Mesendoderm (in vitro differentiated cells): Measurements from ENCODE around the gene GLDC.

Experiments
- DNase-seq: peaks from one replicate; pipeline ENCODE4 v3.0.0; 2013
- H2AK5ac ChIP-seq: 2 replicates; pipeline ENCODE4 v1.6.1; 2013; ENCODE audit warnings: low read length, inconsistent platforms
- H2BK120ac ChIP-seq: 2 replicates; pipeline ENCODE4 v1.6.1; 2013; ENCODE audit warnings: low read depth, mild to moderate bottlenecking, low read length, moderate library complexity, mixed read lengths
- H2BK15ac ChIP-seq: replicated peaks from 2 replicates; pipeline ENCODE4 v1.6.1; 2013; ENCODE audit warnings: low read depth, mild to moderate bottlenecking, moderate library complexity
- H2BK5ac ChIP-seq: 2 replicates; pipeline ENCODE4 v1.6.1; 2013; ENCODE audit warnings: low read length, inconsistent platforms
- H3K18ac ChIP-seq: 2 replicates; pipeline ENCODE4 v1.6.1; 2013; ENCODE audit warnings: mild to moderate bottlenecking, low read length, mixed read lengths
- H3K23ac ChIP-seq: one replicate; pipeline ENCODE4 v1.6.1; 2013; ENCODE audit warnings: low read length
- H3K27ac ChIP-seq: 2 replicates; pipeline ENCODE4 v1.5.1; 2013; ENCODE audit warnings: low read depth, mild to moderate bottlenecking, inconsistent platforms, low read length, moderate library complexity
- H3K27me3 ChIP-seq: 2 replicates; pipeline ENCODE4 v1.6.1; 2013; ENCODE audit warnings: low read length, control low read depth, mild to moderate bottlenecking, inconsistent platforms; ENCODE audit not compliant: insufficient read depth, poor library complexity
- H3K36me3 ChIP-seq: 2 replicates; pipeline ENCODE4 v1.6.1; 2013; ENCODE audit warnings: low read length, inconsistent platforms; ENCODE audit not compliant: control insufficient read depth, insufficient read depth
- H3K4ac ChIP-seq: one replicate; pipeline ENCODE4 v1.6.1; 2013; ENCODE audit warnings: low read depth, mild to moderate bottlenecking, low read length, moderate library complexity
- H3K4me1 ChIP-seq: 2 replicates; pipeline ENCODE4 v1.6.1; 2013; ENCODE audit warnings: low read depth, low read length, inconsistent platforms; ENCODE audit not compliant: control insufficient read depth
- H3K4me2 ChIP-seq: 2 replicates; pipeline ENCODE4 v1.6.1; 2013; ENCODE audit warnings: low read length
- H3K4me3 ChIP-seq: 2 replicates; pipeline ENCODE4 v1.5.1; 2013; ENCODE audit warnings: mild to moderate bottlenecking, low read length
- H3K56ac ChIP-seq: one replicate; pipeline ENCODE4 v1.6.1; 2013; ENCODE audit warnings: low read length
- H3K79me1 ChIP-seq: 2 replicates; pipeline ENCODE4 v1.6.1; 2013; ENCODE audit warnings: low read length, inconsistent platforms
- H3K79me2 ChIP-seq: 2 replicates; pipeline ENCODE4 v1.6.1; 2013; ENCODE audit warnings: mild to moderate bottlenecking, low read length; ENCODE audit not compliant: control insufficient read depth, insufficient read depth
- H3K9ac ChIP-seq: 2 replicates; pipeline ENCODE4 v1.6.1; 2013; ENCODE audit warnings: low read length, inconsistent platforms
- H4K5ac ChIP-seq: one replicate; pipeline ENCODE4 v1.6.1; 2013; ENCODE audit warnings: low read length
- H4K8ac ChIP-seq: one replicate; pipeline ENCODE4 v1.6.1; 2013; ENCODE audit warnings: low read depth, mild to moderate bottlenecking, control low read depth, low read length, moderate library complexity
- WGBS: extraction: QIAGEN DNeasy Blood & Tissue Kit; methylation state at CpG from one replicate; pipeline ENCODE4 v1.1.7; 2013; ENCODE audit warnings: low lambda C conversion rate, missing lambda C conversion rate; ENCODE audit not compliant: insufficient coverage; ENCODE audit errors: extremely low coverage; 5-methylcytosine and 5-hydroxymethylcytosine counted together

Gene GLDC

DNA sequence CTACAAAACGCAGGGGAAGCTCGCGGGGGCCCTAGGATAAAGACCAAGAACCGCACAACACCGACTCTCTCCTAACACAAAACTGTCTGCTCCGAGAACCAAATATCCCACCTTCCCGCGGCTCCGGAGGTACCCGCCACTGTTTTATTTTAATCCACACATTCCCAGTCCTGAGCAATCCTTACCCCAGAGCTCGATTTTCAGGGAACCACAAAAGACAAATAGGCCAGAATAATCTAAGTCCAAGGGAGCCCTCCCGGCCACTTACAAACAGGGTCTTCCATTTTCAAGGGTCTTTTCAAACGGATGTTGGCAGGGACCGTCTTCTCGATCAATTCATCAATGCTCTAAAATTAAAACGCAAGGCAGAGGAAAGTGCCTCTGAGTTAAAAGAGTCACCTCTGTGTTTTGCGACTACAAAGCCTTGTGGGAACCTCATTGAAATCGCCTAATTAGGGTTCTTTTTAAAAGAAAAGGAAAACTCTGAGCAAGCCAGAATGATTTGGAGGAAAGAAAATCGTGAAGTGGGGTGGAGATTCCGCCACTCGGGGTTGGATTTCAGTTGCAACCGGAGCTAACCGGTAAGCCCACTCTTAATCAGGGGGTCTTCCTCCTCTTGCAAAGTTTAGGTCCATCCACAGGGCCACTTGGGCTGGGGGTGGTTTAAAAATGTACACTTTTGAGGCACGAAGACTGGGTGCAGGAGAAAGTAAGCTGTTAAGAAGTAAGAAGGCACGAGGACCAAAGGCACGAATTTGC, 1.0 kb downstream of the GLDC start:
- no peaks in the 10 kb centered on the region for H3K36me3 ChIP-seq
- whole genome bisulfite sequencing = no CpG with 5 or more reads among the region's 26 CpGs
- H4K5ac ChIP-seq = no peak overlapping the region
- H2BK120ac ChIP-seq = no peak overlapping the region
- peak overlapping the region; percentile 67 for H3K9ac ChIP-seq
- no peak overlapping the region for H2BK5ac ChIP-seq
- H3K18ac ChIP-seq = no peak overlapping the region
- no peak for DNase-seq
- no peak overlapping the region for H3K4ac ChIP-seq
- no peak overlapping the region for H3K27ac ChIP-seq
- peak overlapping the region; percentile 80 for H3K4me2 ChIP-seq
- peak overlapping the region; percentile 81 for H3K56ac ChIP-seq
- peaks cover 4% of the 10 kb centered on the region for H3K79me1 ChIP-seq
- no peaks in the 10 kb centered on the region for H3K27me3 ChIP-seq
- H3K79me2 ChIP-seq = peaks cover 4% of the 10 kb centered on the region
- H2AK5ac ChIP-seq = no peak overlapping the region
- H3K4me3 ChIP-seq = peak overlapping the region; percentile 9
- H2BK15ac ChIP-seq = no peak overlapping the region
- no peak overlapping the region for H4K8ac ChIP-seq
- H3K23ac ChIP-seq = no peak overlapping the region
- no peaks in the 10 kb centered on the region for H3K4me1 ChIP-seq

DNA sequence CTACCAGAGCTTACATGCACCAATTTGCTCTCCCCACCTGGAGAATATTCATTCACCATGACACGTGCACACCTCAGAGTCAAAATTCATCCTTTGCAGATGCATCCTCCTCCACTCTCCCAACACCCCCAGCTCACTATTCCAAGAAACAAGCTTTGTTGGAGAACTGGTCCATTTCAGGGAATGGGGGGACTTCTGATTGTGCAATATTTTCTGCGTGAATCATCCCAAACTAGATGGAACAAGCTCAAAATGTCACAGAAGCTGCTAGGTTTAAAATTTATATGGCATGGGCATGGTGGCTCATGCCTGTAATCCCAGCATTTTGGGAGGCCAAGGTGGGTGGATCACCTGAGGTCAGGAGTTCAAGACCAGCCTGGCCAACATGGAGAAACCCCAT, 3.6 kb downstream of the GLDC start:
- no peak overlapping the region for H3K27ac ChIP-seq
- H3K18ac ChIP-seq = no peak overlapping the region
- no peak overlapping the region for H2BK15ac ChIP-seq
- no peak overlapping the region for H3K23ac ChIP-seq
- H3K79me2 ChIP-seq = peaks cover 2% of the 10 kb centered on the region
- H3K36me3 ChIP-seq = no peaks in the 10 kb centered on the region
- WGBS = no CpG with 5 or more reads among the region's 2 CpGs
- H3K56ac ChIP-seq = no peak overlapping the region
- no peak overlapping the region for H2BK5ac ChIP-seq
- no peak overlapping the region for H3K4me3 ChIP-seq
- H3K4ac ChIP-seq = no peak overlapping the region
- H2BK120ac ChIP-seq = no peak overlapping the region
- no peaks in the 10 kb centered on the region for H3K4me1 ChIP-seq
- H4K8ac ChIP-seq = no peak overlapping the region
- no peak overlapping the region for H3K9ac ChIP-seq
- peaks cover 4% of the 10 kb centered on the region for H3K79me1 ChIP-seq
- H3K27me3 ChIP-seq = no peaks in the 10 kb centered on the region
- no peak overlapping the region for H3K4me2 ChIP-seq
- H2AK5ac ChIP-seq = no peak overlapping the region
- DNase-seq = no peak
- H4K5ac ChIP-seq = no peak overlapping the region

DNA sequence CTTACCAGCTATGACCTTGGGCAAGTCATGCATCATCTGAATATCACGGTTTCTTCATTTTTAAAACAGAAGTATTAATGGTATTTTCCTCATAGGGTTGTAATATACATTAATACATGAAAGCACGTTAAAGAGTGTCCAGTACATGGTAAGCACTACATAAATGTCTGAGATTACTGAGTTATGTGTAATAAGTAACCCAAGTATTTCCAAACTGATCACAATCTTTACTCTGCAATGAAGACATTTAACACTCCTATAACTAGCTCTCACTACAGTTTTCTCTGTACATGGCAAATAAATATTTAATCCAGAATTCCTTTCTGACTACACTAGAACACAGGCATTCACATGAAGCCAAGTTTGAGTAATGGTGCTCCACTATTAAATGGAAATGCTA, 4.0 kb downstream of the GLDC start:
- no peaks in the 10 kb centered on the region for H3K4me1 ChIP-seq
- no peak for DNase-seq
- H3K27me3 ChIP-seq = no peaks in the 10 kb centered on the region
- H4K8ac ChIP-seq = no peak overlapping the region
- no peak overlapping the region for H3K23ac ChIP-seq
- H3K79me2 ChIP-seq = peaks cover 2% of the 10 kb centered on the region
- H2BK120ac ChIP-seq = no peak overlapping the region
- H3K36me3 ChIP-seq = no peaks in the 10 kb centered on the region
- no peak overlapping the region for H3K9ac ChIP-seq
- no peak overlapping the region for H3K4ac ChIP-seq
- no peak overlapping the region for H2BK15ac ChIP-seq
- WGBS = no CpG with 5 or more reads among the region's 2 CpGs
- H2BK5ac ChIP-seq = no peak overlapping the region
- no peak overlapping the region for H3K4me2 ChIP-seq
- peaks cover 4% of the 10 kb centered on the region for H3K79me1 ChIP-seq
- no peak overlapping the region for H3K18ac ChIP-seq
- no peak overlapping the region for H3K4me3 ChIP-seq
- H4K5ac ChIP-seq = no peak overlapping the region
- no peak overlapping the region for H2AK5ac ChIP-seq
- no peak overlapping the region for H3K27ac ChIP-seq
- no peak overlapping the region for H3K56ac ChIP-seq

DNA sequence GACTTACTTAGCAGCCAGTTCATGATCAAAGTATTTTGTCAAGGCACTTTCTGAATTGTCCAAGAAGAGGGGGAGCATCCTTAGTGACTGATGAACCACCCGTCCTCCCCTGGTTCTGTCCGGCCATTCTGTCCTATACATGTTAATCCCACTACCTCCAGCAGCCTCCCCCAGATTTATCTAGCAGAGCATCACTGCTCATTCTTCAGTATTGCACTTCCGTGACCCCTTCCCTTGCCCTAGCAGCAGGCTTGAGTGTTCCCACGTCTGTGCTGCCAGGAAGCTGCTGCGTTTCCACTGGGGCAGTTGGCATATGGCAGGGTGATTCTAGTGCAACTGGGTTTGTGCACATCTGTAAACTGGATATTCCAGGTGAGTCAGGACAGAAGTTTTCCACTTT, 4.5 kb downstream of the GLDC start:
- peaks cover 2% of the 10 kb centered on the region for H3K79me2 ChIP-seq
- H3K4me1 ChIP-seq = no peaks in the 10 kb centered on the region
- H3K27ac ChIP-seq = no peak overlapping the region
- H2BK120ac ChIP-seq = no peak overlapping the region
- no peak overlapping the region for H3K18ac ChIP-seq
- no CpG with 5 or more reads among the region's 5 CpGs for WGBS
- no peak overlapping the region for H3K4me3 ChIP-seq
- no peak overlapping the region for H2BK5ac ChIP-seq
- H3K9ac ChIP-seq = no peak overlapping the region
- H3K36me3 ChIP-seq = no peaks in the 10 kb centered on the region
- peaks cover 4% of the 10 kb centered on the region for H3K79me1 ChIP-seq
- no peak for DNase-seq
- no peak overlapping the region for H4K8ac ChIP-seq
- no peak overlapping the region for H3K23ac ChIP-seq
- no peak overlapping the region for H4K5ac ChIP-seq
- no peaks in the 10 kb centered on the region for H3K27me3 ChIP-seq
- no peak overlapping the region for H3K56ac ChIP-seq
- H3K4ac ChIP-seq = no peak overlapping the region
- H3K4me2 ChIP-seq = no peak overlapping the region
- H2AK5ac ChIP-seq = no peak overlapping the region
- H2BK15ac ChIP-seq = no peak overlapping the region

DNA sequence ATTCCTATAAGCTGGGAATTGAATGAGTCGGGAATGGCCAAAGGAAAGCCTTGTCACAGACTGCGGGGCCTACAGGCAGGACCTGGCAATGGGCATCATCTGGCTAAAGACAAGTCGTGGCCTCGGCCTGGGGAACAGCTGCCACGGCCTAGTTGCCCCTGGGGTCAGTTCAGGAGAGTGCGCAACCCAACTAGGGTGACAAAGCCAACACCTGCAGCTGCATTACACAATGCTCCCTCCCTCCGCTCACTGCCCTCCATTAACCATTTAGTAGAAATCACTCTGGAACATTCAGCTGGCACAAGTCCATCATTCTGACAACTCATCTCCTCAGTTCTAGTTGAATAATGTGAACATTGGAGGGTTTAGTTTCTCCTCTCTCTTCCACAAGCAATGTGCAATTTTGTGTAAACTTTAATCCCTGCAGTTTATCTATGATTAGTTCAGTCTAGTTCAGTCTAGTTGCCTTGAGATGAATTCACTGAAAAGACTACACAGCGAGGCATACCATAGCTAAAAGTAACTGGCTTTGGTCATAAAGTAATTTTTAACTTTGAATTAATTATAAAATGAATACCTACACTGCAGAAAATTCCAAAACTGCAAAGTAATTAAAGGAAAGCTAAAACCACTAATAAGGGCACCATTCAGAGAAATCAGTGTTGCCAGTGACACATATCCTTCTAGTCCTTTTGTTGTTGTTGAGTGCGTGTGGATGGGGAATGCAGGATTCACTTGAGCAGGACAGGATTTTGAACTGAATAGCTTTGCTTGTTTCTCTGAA, 5.1 kb downstream of the GLDC start:
- H4K8ac ChIP-seq = no peak overlapping the region
- no peaks in the 10 kb centered on the region for H3K4me1 ChIP-seq
- peaks cover 2% of the 10 kb centered on the region for H3K79me2 ChIP-seq
- no peak overlapping the region for H2AK5ac ChIP-seq
- no peak for DNase-seq
- no peak overlapping the region for H3K56ac ChIP-seq
- no peak overlapping the region for H2BK120ac ChIP-seq
- no peak overlapping the region for H3K4me3 ChIP-seq
- no peak overlapping the region for H3K23ac ChIP-seq
- no peak overlapping the region for H3K9ac ChIP-seq
- no CpG with 5 or more reads among the region's 9 CpGs for WGBS
- H3K79me1 ChIP-seq = peaks cover 4% of the 10 kb centered on the region
- H4K5ac ChIP-seq = no peak overlapping the region
- H2BK5ac ChIP-seq = no peak overlapping the region
- no peaks in the 10 kb centered on the region for H3K36me3 ChIP-seq
- H3K4ac ChIP-seq = no peak overlapping the region
- no peak overlapping the region for H3K27ac ChIP-seq
- no peak overlapping the region for H3K18ac ChIP-seq
- no peak overlapping the region for H2BK15ac ChIP-seq
- H3K4me2 ChIP-seq = no peak overlapping the region
- H3K27me3 ChIP-seq = no peaks in the 10 kb centered on the region
